GM23338 (cell line): ENCODE measurements around the gene BPIFB1. TPM values are rescaled to one million over a fixed set of nuclear protein-coding genes. Genes with fewer than 3 reads are reported as not detected.
A peak's percentile ranks its signal among the peaks of the same experiment; 100 is the strongest.

Source experiments
- ATAC-seq: fragments of 200-7000 bp; cut with Tn5 transposase; 3 replicates; pipeline ENCODE4 v1.9.1; 2020
- DNase-seq: peaks from one replicate; pipeline ENCODE4 v3.0.0-alpha.2; 2015; ENCODE audit warnings: low spot score
- H2AFZ ChIP-seq: fragments of 200-600 bp; sonication (generic); 2 replicates; pipeline ENCODE4 v1.8.0; 2016; ENCODE audit warnings: antibody characterized with exemption, mild to moderate bottlenecking, moderate library complexity
- H3F3A ChIP-seq: fragments of 200-600 bp; sonication (generic); replicated peaks from 2 replicates; pipeline ENCODE4 v1.8.0; 2017; ENCODE audit warnings: antibody characterized with exemption, mixed run types, low read depth
- H3K27ac ChIP-seq: fragments of 200-600 bp; sonication (generic); 2 replicates; pipeline ENCODE4 v1.6.1; 2016; ENCODE audit warnings: low read depth
- H3K27me3 ChIP-seq: fragments of 200-600 bp; sonication (generic); 2 replicates; pipeline ENCODE4 v1.8.0; 2016; ENCODE audit warnings: mild to moderate bottlenecking, mixed run types, moderate library complexity; ENCODE audit not compliant: insufficient read depth
- H3K36me3 ChIP-seq: fragments of 200-600 bp; sonication (generic); 2 replicates; pipeline ENCODE4 v1.8.0; 2016; ENCODE audit warnings: mild to moderate bottlenecking; ENCODE audit not compliant: insufficient read depth
- H3K4me1 ChIP-seq: fragments of 200-600 bp; sonication (generic); 2 replicates; pipeline ENCODE4 v1.8.0; 2016; ENCODE audit warnings: mild to moderate bottlenecking, moderate library complexity; ENCODE audit not compliant: insufficient read depth
- H3K4me2 ChIP-seq: fragments of 200-600 bp; sonication (generic); 2 replicates; pipeline ENCODE4 v1.7.1; 2017; ENCODE audit warnings: mixed run types
- H3K4me3 ChIP-seq: fragments of 200-600 bp; sonication (generic); 2 replicates; pipeline ENCODE4 v1.6.1; 2016; ENCODE audit warnings: mixed run types
- H3K79me2 ChIP-seq: fragments of 200-600 bp; sonication (generic); replicated peaks from 2 replicates; pipeline ENCODE4 v1.8.0; 2017; ENCODE audit warnings: mild to moderate bottlenecking; ENCODE audit not compliant: insufficient read depth
- H3K9me2 ChIP-seq: fragments of 200-600 bp; sonication (generic); 2 replicates; pipeline ENCODE4 v1.8.0; 2017; ENCODE audit not compliant: insufficient read depth
- H4K20me1 ChIP-seq: fragments of 200-600 bp; sonication (generic); replicated peaks from 2 replicates; pipeline ENCODE4 v1.8.0; 2017; ENCODE audit warnings: mild to moderate bottlenecking; ENCODE audit not compliant: insufficient read depth
- H3K27ac Mint-ChIP-seq: 2 replicates; pipeline ENCODE4 v1.8.0; 2020; ENCODE audit warnings: inconsistent platforms, mild to moderate bottlenecking, moderate library complexity, mixed read lengths
- H3K27me3 Mint-ChIP-seq: 3 replicates; pipeline ENCODE4 v1.8.0; 2022; ENCODE audit warnings: low read depth, mild to moderate bottlenecking, moderate library complexity, mixed read lengths, inconsistent platforms; ENCODE audit not compliant: insufficient read depth, poor library complexity
- H3K36me3 Mint-ChIP-seq: 3 replicates; pipeline ENCODE4 v1.8.0; 2021; ENCODE audit warnings: low read depth, mild to moderate bottlenecking, inconsistent platforms, moderate library complexity, mixed read lengths
- H3K4me1 Mint-ChIP-seq: 3 replicates; pipeline ENCODE4 v1.8.0; 2020; ENCODE audit warnings: mild to moderate bottlenecking, inconsistent platforms, mixed read lengths
- H3K4me3 Mint-ChIP-seq: 3 replicates; pipeline ENCODE4 v1.8.0; 2021; ENCODE audit warnings: moderate library complexity, mild to moderate bottlenecking, inconsistent platforms, mixed read lengths
- H3K9me3 Mint-ChIP-seq: 3 replicates; pipeline ENCODE4 v1.8.0; 2020; ENCODE audit warnings: moderate library complexity, mild to moderate bottlenecking, inconsistent platforms, mixed read lengths
- CREB1 ChIP-seq: fragments of 250-450 bp; sonication (Bioruptor Pico); IDR thresholded peaks from 2 replicates; pipeline ENCODE4 v1.5.0; 2020; ENCODE audit warnings: low read depth, mild to moderate bottlenecking, moderate library complexity
- EZH2 ChIP-seq: fragments of 200-600 bp; sonication (generic); IDR thresholded peaks from one replicate; pipeline ENCODE4 v1.8.0; 2017; ENCODE audit warnings: antibody characterized with exemption, mild to moderate bottlenecking, low read depth; ENCODE audit not compliant: unreplicated experiment
- EZH2phosphoT487 ChIP-seq: fragments of 200-600 bp; sonication (generic); IDR thresholded peaks from one replicate; pipeline ENCODE4 v1.8.1; 2018; ENCODE audit warnings: antibody characterized with exemption; ENCODE audit not compliant: unreplicated experiment
- JUNB ChIP-seq: IDR thresholded peaks from one replicate; pipeline ENCODE4 v1.6.1; 2016; ENCODE audit warnings: antibody characterized with exemption; ENCODE audit not compliant: unreplicated experiment
- NANOG ChIP-seq: IDR thresholded peaks from 2 replicates; pipeline ENCODE4 v1.6.1; 2016; ENCODE audit warnings: antibody characterized with exemption, borderline replicate concordance
- POLR2AphosphoS5 ChIP-seq: IDR thresholded peaks from 2 replicates; pipeline ENCODE4 v1.6.1; 2016; ENCODE audit warnings: antibody characterized with exemption, low read depth
- STAT1 ChIP-seq: IDR thresholded peaks from one replicate; pipeline ENCODE4 v1.6.1; 2016; ENCODE audit warnings: antibody characterized with exemption; ENCODE audit not compliant: unreplicated experiment
- ZNF331 ChIP-seq: fragments of 250-450 bp; sonication (Bioruptor Pico); IDR thresholded peaks from 2 replicates; pipeline ENCODE4 v1.5.0; 2020; ENCODE audit warnings: low read depth, mild to moderate bottlenecking, moderate library complexity
- ZNF462 ChIP-seq: fragments of 250-450 bp; sonication (Bioruptor Pico); IDR thresholded peaks from 2 replicates; pipeline ENCODE4 v1.5.0; 2020; ENCODE audit warnings: mild to moderate bottlenecking, moderate library complexity
- polyA plus RNA-seq: library from polyadenylated mRNA; unstranded; fragments of >200 nt; fragmentation: Nextera tagmentation; extraction: Ambion mirVana; gene quantifications from 2 replicates; pipeline ENCODE4 v1.2.1, GENCODE V29; 2016
- total RNA-seq: library from RNA; depleted of rRNA; stranded (reverse); fragments of >200 nt; shearing (Covaris generic); gene quantifications from 2 replicates; pipeline ENCODE4 v1.2.3, GENCODE V29; 2014
- TF ChIP-seq, protein P1 (sequence below), 2 experiments: fragments of 200-600 bp in 1 of 2; sonication (generic) in 1 of 2; conservative IDR thresholded peaks; 2 replicates each; pipeline versions ENCODE4 v1.5.1 to v1.6.1; 2016 to 2017; ENCODE audit warnings: antibody characterized with exemption in 2 of 2, low read depth in 2 of 2, mild to moderate bottlenecking in 2 of 2, moderate library complexity in 1 of 2
- TF ChIP-seq, protein P2 (sequence below): IDR thresholded peaks from 2 replicates; pipeline ENCODE4 v1.6.1; 2016; ENCODE audit warnings: antibody characterized with exemption

BPIFB1 gene
- total and polyA plus RNA-seq, 2 experiments from 2014 or later = not detected

DNA sequence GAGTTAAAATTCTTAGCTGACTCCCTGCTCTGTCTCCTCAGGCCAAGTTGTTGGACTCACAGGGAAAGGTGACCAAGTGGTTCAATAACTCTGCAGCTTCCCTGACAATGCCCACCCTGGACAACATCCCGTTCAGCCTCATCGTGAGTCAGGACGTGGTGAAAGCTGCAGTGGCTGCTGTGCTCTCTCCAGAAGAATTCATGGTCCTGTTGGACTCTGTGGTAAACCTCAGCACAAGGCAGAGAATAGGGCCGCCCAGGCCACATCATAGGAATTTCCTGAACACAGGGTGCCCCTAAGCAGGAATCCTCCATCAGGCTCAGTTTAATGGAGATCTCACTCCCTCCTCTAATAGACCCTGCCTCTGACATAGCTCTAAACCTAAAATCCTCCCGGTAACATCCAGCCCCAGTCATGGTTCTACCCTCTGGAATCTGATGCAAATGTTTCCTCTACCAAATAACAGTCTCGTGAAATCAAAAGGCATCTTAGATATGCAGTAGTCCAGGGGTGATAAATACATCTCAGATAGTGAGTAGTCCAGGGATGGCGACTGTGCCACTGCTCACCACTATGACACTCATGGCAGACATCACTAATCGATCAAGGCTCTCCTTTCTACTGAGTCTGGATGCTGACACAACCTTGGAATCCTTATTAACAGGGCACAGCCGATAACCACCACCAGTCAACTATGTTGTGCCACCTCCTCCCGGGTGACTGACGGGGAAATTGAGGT, 18.3 kb downstream of the BPIFB1 start:
- Histone ChIP-seq H3F3A (no peaks in the 10 kb centered on the region), H3K27ac (no peak overlapping the region), H2AFZ (no peak overlapping the region), H4K20me1 (no peaks in the 10 kb centered on the region), H3K4me2 (no peak overlapping the region), H3K36me3 (no peaks in the 10 kb centered on the region), H3K4me3 (no peak overlapping the region), H3K9me2 (no peaks in the 10 kb centered on the region), H3K4me1 (no peaks in the 10 kb centered on the region), H3K27me3 (no peaks in the 10 kb centered on the region), H3K79me2 (no peaks in the 10 kb centered on the region)
- Mint-ChIP-seq H3K36me3 (no peaks in the 10 kb centered on the region), H3K27me3 (peaks cover 9% of the 10 kb centered on the region), H3K4me1 (peaks cover 4% of the 10 kb centered on the region; the same call in 1 of the 3 replicates), H3K27ac (no peak overlapping the region), H3K9me3 (no peaks in the 10 kb centered on the region; the same call in 2 of the 3 replicates), H3K4me3 (no peak overlapping the region)
- DNase-seq (peak; percentile 38), ATAC-seq (no peak)
- TF ChIP-seq POLR2AphosphoS5 (no peak), STAT1 (no peak), JUNB (no peak), NANOG (no peak), ZNF331 (CRISPR knock-in tag) (no peak), EZH2phosphoT487 (no peak)
- TF ChIP-seq, protein P1, sequence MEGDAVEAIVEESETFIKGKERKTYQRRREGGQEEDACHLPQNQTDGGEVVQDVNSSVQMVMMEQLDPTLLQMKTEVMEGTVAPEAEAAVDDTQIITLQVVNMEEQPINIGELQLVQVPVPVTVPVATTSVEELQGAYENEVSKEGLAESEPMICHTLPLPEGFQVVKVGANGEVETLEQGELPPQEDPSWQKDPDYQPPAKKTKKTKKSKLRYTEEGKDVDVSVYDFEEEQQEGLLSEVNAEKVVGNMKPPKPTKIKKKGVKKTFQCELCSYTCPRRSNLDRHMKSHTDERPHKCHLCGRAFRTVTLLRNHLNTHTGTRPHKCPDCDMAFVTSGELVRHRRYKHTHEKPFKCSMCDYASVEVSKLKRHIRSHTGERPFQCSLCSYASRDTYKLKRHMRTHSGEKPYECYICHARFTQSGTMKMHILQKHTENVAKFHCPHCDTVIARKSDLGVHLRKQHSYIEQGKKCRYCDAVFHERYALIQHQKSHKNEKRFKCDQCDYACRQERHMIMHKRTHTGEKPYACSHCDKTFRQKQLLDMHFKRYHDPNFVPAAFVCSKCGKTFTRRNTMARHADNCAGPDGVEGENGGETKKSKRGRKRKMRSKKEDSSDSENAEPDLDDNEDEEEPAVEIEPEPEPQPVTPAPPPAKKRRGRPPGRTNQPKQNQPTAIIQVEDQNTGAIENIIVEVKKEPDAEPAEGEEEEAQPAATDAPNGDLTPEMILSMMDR (conservative IDR thresholded peaks at IDR 0.05; ENCODE audit: low read depth in 2 of 2) = no peak

DNA sequence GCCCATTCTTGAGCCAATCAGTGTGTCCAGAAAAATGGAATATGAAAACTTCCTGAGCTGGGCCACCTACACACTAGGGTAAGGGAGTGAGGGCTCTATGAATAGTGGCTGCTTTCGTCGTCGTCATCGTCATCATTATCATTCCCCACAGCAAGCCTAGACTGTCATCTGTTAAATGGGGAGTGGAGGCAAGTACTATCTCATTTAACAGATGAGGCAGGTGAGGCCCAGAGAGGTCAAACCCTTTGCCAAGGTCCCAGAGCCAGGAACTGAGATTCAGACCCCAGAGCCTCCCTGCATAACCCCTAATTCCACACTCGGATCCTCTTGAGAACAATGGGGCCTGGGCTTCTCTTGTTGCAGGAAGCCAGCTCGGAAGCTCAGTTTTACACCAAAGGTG, 20.6 kb downstream of the BPIFB1 start:
- H4K20me1 ChIP-seq = no peaks in the 10 kb centered on the region
- H3K4me1 Mint-ChIP-seq = peaks cover 2% of the 10 kb centered on the region; the same call in 1 of the 3 replicates
- H3K4me3 ChIP-seq = no peak overlapping the region
- no peaks in the 10 kb centered on the region for H3K36me3 ChIP-seq
- H3K27ac ChIP-seq = no peak overlapping the region
- no peak overlapping the region for H3K4me3 Mint-ChIP-seq
- no peak overlapping the region for H2AFZ ChIP-seq
- H3K27me3 ChIP-seq = no peaks in the 10 kb centered on the region
- H3K27ac Mint-ChIP-seq = no peak overlapping the region
- no peaks in the 10 kb centered on the region for H3K4me1 ChIP-seq
- H3K4me2 ChIP-seq = no peak overlapping the region
- ATAC-seq (no peak), DNase-seq (no peak)
- H3K9me3 Mint-ChIP-seq = no peaks in the 10 kb centered on the region; the same call in 2 of the 3 replicates
- no peaks in the 10 kb centered on the region for H3K9me2 ChIP-seq
- no peaks in the 10 kb centered on the region for H3K36me3 Mint-ChIP-seq
- no peaks in the 10 kb centered on the region for H3F3A ChIP-seq
- H3K27me3 Mint-ChIP-seq = peaks cover 3% of the 10 kb centered on the region
- H3K79me2 ChIP-seq = no peaks in the 10 kb centered on the region
- TF ChIP-seq NANOG (no peak), EZH2 (no peak), CREB1 (CRISPR knock-in tag) (no peak), POLR2AphosphoS5 (no peak), JUNB (no peak), ZNF462 (CRISPR knock-in tag) (no peak)
- TF ChIP-seq, protein P2, sequence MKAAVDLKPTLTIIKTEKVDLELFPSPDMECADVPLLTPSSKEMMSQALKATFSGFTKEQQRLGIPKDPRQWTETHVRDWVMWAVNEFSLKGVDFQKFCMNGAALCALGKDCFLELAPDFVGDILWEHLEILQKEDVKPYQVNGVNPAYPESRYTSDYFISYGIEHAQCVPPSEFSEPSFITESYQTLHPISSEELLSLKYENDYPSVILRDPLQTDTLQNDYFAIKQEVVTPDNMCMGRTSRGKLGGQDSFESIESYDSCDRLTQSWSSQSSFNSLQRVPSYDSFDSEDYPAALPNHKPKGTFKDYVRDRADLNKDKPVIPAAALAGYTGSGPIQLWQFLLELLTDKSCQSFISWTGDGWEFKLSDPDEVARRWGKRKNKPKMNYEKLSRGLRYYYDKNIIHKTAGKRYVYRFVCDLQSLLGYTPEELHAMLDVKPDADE = no peak
